GM13977 (cell line): ENCODE data around the gene SCD5.

Source experiments
- DNase-seq: peaks from one replicate; pipeline ENCODE4 v3.0.0; 2012; ENCODE audit warnings: low spot score
- in situ Hi-C: fragments of 300-500 bp; cut with MboI; formaldehyde crosslinking; loops from one replicate; pipeline ENCODE4 v1.12.0; 2022; ENCODE audit warnings: low sequenced_read_pairs, low pct_unique_long_range_greater_than_20kb, mixed read lengths, inconsistent platforms; ENCODE audit not compliant: unreplicated experiment
- TF ChIP-seq, protein P1 (sequence below): IDR thresholded peaks from 2 replicates; pipeline ENCODE4 v1.5.1; 2012; ENCODE audit warnings: mild to moderate bottlenecking, control low read depth; ENCODE audit not compliant: insufficient read depth; ENCODE audit errors: extremely low read depth, missing control alignments

Gene SCD5

GRCh38 chr4:82797040-82797404 lies 1.6 kb downstream of the SCD5 start:
- in situ Hi-C loops, result no loop called here
- TF ChIP-seq, protein P1, sequence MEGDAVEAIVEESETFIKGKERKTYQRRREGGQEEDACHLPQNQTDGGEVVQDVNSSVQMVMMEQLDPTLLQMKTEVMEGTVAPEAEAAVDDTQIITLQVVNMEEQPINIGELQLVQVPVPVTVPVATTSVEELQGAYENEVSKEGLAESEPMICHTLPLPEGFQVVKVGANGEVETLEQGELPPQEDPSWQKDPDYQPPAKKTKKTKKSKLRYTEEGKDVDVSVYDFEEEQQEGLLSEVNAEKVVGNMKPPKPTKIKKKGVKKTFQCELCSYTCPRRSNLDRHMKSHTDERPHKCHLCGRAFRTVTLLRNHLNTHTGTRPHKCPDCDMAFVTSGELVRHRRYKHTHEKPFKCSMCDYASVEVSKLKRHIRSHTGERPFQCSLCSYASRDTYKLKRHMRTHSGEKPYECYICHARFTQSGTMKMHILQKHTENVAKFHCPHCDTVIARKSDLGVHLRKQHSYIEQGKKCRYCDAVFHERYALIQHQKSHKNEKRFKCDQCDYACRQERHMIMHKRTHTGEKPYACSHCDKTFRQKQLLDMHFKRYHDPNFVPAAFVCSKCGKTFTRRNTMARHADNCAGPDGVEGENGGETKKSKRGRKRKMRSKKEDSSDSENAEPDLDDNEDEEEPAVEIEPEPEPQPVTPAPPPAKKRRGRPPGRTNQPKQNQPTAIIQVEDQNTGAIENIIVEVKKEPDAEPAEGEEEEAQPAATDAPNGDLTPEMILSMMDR, result no peak
- DNase-seq, result no peak

DNA sequence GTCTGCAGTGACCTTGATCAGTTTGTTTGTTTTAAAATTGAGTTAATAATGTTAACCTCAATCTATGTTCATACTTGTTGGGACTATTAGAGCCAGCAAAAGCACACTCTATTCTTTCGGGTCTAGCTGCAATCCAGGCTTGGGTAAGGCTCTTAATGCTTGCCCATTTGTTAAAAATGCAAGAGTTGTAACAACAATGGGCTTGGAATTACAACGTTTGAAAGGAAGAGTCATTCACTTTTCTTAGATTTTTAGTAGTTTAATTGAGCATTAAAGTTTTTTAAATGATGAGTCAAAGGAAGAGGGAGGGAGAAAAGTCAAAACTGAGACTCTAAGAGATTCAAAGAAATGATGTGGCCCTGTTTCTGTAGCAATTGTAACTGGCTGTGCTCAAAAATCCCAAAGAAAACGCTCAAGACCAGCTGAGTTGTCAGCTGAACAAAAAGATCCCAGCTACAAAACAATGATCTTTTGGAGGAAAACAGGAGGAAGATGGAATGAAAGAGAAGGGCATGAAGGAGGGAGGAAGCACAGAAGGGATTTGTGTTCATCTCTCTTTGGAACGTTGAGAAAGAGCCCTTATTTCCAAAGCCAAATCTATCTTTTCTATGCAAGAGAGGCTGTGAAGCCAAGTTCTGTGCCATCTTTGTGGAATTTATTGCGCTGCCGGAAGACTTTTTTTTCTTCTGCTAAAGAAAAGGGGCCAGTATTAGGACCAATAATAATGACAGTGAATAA lies 5.5 kb downstream of the SCD5 start:
- TF ChIP-seq, protein P1, result no peak
- in situ Hi-C loops, result no loop called here
- no peak for DNase-seq

DNA sequence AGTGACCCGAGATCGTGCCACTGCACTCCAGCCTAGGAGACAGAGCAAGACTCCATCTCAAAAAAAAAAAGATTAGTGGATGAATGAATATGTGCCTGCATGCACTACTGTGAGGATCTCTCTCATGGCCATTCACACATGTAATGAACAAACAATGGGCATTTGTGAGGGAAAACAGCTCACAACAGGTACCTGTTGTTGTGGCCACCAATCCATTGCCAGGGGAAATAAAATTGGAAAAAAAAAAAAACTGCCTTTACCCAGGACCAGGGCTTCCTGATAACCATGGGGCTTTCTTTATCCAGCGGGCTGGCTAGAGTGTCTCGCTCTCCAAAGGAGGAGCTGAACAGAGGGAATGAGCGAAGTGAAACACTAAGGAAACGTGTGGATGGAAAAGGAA lies 7.4 kb downstream of the SCD5 start:
- no peak for DNase-seq
- in situ Hi-C loops, result no loop called here
- TF ChIP-seq, protein P1, result no peak

DNA sequence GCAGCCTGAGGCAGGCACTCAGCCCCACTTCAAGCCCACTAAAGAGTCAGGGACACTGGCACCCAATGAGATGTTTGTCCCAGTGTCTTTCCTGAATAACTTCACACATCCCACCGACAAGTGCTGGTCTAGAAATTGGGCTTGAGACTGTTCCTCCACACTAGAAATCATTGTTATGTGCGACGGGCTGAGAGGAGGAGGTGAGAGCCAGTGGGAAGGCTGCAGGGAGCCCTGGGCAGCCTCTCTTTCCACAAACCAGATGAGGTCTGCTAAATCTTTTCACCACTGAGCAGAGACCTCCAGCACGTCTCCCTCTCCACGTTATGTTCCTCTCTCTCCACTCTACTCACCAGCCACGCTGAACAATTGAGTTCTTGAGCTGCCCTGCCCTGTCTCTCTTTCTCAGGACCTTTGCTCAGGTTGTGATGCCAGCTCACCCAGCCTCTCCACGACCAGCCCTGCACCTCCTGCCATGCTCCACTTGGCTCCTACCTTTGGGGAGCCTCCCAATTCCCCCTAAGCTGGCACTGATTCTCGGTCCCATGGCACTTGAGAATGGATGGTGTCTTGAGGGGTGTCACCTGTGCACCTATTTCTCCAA lies 8.4 kb downstream of the SCD5 start:
- in situ Hi-C loops, result no loop called here
- DNase-seq, result no peak
- TF ChIP-seq, protein P1, result no peak

DNA sequence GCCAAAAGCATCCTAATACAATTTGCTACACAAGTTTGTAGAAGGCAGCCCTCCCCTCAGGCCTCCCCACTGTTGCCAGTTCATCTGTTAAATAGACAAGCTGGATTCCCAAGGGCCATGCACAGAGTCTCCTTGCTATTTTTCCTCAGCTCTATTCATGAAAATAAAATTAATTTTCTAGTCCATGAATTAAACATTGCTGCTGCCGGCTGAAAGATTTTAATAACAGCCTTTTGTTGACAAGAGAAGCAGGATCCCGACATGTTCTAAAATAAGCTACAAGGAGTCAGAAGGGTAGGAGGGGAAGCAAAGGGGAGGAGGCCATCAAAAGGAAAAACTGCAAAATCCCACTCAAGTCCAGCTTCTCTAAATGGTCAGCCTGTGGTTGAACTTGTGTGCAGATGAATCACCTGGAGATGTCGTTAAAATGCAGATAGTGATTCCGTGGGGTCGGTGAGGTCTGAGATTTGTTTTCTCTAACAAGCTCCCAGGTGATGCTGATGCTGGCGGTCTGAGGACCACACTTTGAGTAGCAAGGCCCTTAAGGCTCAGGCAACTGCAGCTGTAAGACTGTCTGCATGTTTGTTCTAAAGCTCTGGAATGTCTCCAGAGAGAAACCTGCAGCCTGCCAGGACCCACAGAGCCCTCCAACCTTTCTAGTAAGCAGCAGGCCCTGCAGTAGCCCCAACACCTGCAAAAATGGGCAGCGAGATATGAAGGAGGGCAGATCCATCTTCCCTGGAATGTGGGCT lies 9.4 kb downstream of the SCD5 start:
- no peak for DNase-seq
- in situ Hi-C loops, result no loop called here
- TF ChIP-seq, protein P1, result no peak

DNA sequence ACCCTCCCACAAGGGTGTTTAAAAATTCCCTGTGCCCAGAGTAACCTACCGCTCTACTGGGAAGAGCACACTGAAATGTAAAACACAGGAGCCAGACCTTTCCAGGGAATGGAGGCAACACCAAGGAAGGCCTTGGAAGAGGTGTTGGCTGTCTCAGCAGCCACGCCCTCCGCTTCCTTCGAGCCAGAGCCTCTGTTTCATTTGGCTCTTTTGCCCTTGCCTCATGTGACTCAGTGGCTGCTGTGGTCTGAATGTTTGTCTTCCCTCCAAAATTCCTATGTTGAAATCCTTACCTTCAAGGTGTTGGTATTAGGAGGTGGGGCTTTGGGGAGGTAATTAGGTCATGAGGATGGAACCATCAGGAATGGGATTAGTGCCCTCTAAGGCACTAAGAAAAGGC lies 11.3 kb downstream of the SCD5 start:
- no peak for DNase-seq
- in situ Hi-C loops, result no loop called here
- TF ChIP-seq, protein P1, result no peak
